AG09319 (cell line): Measurements from ENCODE around the gene ALG1.
A peak's percentile ranks its signal among the peaks of the same experiment; 100 is the strongest.

Source experiments
- DNase-seq: peaks from one replicate; pipeline ENCODE4 v3.0.0-alpha.2; 2010; ENCODE audit warnings: low read depth; ENCODE audit errors: extremely low read depth
- CTCF ChIP-seq: IDR thresholded peaks from 2 replicates; pipeline ENCODE4 v1.5.1; 2011; ENCODE audit warnings: low read depth, mild to moderate bottlenecking, inconsistent platforms, low read length, moderate library complexity

The ALG1 gene

DNA sequence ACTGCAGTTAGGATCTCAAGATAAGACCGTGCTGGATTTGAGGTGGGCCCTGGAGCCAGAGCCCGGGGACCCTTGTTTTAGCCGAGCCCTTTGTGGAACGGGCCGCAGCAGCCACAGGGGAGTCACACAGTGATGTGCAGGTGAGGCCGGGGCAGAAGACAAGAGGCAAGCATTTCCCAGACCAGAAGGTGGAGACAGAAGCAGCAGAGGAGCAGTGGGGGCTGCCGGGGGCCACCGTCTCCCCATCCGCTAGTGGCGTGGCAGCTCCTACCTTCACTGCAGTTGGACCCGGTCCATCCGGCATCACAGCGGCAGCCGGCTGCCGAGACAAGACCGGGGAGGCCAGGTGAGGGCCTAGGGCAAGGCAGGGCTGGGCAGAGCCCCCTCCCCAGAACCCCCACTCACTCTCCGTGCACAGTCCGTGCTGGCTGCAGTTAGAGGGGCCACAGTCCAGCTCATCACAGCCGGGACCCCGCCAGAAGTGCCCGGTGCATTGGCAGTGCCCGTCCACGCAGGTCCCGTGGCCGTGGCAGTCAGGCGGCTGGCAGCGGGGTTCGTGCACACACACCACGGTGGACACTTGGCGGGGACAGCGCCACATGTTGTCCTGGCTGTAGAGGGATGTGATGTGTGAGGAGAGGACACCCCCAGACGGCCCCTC lies 43.9 kb upstream of the ALG1 start:
- TF ChIP-seq CTCF = no peak

DNA sequence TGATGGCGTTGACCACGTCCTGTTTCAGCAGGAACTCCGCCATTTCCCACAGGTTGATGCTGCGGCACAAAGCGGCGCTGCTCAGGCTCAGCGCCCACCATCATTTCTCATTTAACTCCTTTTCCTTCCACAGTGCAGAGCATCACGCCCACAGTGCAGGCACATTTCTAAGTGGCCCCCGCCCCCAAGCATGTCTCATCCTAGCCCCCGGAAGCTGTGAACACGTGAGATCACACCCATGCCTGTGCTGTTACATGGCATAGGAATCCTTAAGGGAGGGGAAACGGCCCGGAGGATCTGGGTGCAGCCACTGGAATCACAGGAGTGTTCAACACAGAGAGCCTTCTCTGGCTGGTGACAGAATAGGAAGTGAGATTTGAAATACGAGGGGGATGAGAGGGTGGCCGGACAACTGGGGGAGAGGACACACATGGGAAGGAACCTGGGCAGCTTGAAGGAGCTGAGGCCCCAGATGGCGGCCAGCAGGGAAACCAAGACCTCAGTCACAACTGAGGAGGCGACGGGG lies 42.6 kb upstream of the ALG1 start:
- no peak for TF ChIP-seq CTCF
- no peak for DNase-seq

More for the DNA sequence above, 43.9 kb upstream of the ALG1 start:
- DNase-seq = no peak

DNA sequence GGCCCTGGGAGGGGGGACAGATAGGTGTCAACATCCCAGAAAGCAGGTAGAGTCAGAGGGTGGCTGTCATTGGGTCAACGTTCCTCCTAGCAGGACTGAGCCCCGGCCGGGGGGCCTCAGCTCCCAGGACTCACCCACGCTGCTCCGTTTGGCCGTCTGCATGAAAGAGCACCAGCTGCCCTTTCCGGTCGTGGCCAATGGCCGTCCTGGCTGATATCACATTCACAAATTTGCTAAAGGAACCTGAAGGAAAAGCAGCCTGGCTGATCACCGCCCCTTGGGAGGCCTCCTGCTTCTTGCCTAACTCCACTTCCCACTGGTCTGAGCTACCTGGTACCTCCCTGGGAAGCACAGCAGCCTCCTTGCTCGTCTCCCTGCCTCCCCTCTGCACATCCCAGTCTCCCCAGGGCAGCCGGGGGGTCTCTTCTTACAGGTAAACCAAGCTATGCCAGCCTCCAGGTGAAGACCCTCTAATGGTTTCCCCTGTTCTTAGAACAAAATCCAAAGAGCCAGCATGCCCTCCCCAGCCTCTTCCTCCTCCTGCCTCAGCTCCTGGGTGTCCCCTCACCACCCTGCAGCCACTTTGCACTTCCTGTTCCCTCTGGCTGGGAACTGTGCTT lies 41.3 kb upstream of the ALG1 start:
- DNase-seq = no peak
- TF ChIP-seq CTCF = no peak

GRCh38 chr16:5031601-5032000 lies 40.0 kb upstream of the ALG1 start:
- no peak for DNase-seq
- TF ChIP-seq CTCF = no peak

DNA sequence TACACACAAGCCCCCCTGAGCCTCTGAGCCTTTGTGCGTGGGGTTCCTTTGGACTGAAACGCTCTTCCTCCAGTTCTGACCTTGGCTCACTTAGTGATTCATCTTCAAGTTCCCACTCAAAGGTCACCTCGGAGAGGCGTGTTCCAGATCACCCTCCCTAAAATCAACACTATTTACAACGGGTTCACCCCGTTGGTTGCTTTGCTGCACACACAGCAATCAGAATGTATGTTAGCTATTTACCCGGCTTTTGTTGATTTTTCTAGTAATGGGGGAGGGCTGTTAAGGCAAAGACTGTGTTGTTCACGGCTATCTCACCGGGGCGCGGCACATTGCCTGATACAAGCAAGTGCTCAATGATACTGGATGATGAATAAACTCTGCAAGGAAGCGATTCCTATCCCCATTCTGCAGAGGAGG lies 38.9 kb upstream of the ALG1 start:
- no peak for DNase-seq
- TF ChIP-seq CTCF = no peak

- no peak for TF ChIP-seq CTCF
- DNase-seq = peak; percentile 55
Observed at GRCh38 chr16:5033256-5034166, 38.1 kb upstream of the ALG1 start, which contains the start of gene NAGPA. TSS of gene NAGPA (minus strand) at chr16:5033935. CDS start at chr16:5033914, 21 bp downstream.

DNA sequence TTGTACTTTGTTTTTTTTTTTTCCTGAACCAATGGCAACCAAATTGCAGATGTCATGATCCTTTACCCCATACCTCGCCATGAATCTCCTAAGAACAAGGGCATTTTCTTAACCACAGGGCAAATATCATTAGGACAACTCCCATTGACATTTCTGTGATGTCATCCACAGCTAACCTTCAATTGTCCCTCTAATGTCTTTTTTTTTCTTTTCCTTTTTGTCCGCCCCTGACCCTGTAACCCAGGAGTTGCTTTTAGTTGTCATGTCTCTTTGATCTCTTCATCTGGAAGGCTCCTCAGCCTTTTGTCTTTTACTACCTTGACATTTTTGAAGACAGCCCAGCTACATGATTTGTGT lies 37.5 kb upstream of the ALG1 start:
- DNase-seq = no peak
- no peak for TF ChIP-seq CTCF
